ENCODE results near the gene LAMTOR1. TPM values are rescaled to one million over a fixed set of nuclear protein-coding genes. Genes with fewer than 3 reads are reported as not detected.

LAMTOR1 gene
- total and polyA plus RNA-seq, 10 of the 15 experiments (the other 5 are each of a cell fraction or from before 2014, with no cell fraction given) = 58.8 to 141 (median 110) TPM

DNA sequence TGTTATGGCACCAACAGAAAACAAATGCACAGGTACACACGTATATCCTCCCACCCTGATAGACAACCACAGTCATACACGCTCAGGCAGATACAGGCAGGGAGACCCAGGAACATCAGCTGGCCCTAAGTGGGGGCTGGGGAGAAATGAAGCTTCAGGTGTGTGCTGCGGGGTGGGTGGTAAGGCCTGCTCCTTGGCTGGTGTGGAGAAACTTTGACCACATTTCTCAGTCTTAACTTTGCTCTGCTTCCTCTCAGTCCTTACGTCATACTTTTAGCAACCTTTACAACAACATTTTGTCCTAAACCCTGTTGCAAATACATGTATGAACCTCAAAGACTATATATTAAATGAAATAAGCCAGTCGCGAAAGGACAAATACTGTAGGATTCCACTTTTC, 16.1 kb upstream of the LAMTOR1 start:
- 66% methylated on average over 6 of the region's 6 CpGs for whole genome bisulfite sequencing (ENCODE audit: insufficient coverage, insufficient replicate concordance, low lambda C conversion rate, missing lambda C conversion rate)
- SMC1A ChIA-PET (ENCODE audit: uncharacterized antibody, unreplicated experiment) = interaction anchor here (0.9 to 1.4 kb wide), 2 partner anchors 13 to 24 kb away, joined by 3 read pairs; partner anchors contain the start of gene TOMT
- H3K27me3 ChIP-seq (replicated peaks in 1 of 2; ENCODE audit: control insufficient read depth in 2 of 2, insufficient read depth in 2 of 2, low read length in 1 of 2) = no peaks in the 10 kb centered on the region

More for the DNA sequence above, 16.1 kb upstream of the LAMTOR1 start:
- H2AFZ ChIP-seq (ENCODE audit: control insufficient read depth, low read depth, low read length) = peak overlapping the region; percentile 5; the same call in 1 of the 2 replicates
- H3K9me3 ChIP-seq (replicated peaks; ENCODE audit: control insufficient read depth, insufficient read depth, low read length) = no peaks in the 10 kb centered on the region
- DNase-seq (ENCODE audit: low read depth, low spot score) (no peak), ATAC-seq (peak; percentile 27; the same call in 2 of the 3 replicates), FAIRE-seq (no peak)
- no peak overlapping the region for H3K9ac ChIP-seq (ENCODE audit: control insufficient read depth, insufficient read depth, low read length)
- peak; percentile 51; the same call in 1 of the 2 replicates for TF ChIP-seq RUNX3 (IDR thresholded peaks at IDR 0.05; ENCODE audit: low read length)
- TF ChIP-seq, protein P1, sequence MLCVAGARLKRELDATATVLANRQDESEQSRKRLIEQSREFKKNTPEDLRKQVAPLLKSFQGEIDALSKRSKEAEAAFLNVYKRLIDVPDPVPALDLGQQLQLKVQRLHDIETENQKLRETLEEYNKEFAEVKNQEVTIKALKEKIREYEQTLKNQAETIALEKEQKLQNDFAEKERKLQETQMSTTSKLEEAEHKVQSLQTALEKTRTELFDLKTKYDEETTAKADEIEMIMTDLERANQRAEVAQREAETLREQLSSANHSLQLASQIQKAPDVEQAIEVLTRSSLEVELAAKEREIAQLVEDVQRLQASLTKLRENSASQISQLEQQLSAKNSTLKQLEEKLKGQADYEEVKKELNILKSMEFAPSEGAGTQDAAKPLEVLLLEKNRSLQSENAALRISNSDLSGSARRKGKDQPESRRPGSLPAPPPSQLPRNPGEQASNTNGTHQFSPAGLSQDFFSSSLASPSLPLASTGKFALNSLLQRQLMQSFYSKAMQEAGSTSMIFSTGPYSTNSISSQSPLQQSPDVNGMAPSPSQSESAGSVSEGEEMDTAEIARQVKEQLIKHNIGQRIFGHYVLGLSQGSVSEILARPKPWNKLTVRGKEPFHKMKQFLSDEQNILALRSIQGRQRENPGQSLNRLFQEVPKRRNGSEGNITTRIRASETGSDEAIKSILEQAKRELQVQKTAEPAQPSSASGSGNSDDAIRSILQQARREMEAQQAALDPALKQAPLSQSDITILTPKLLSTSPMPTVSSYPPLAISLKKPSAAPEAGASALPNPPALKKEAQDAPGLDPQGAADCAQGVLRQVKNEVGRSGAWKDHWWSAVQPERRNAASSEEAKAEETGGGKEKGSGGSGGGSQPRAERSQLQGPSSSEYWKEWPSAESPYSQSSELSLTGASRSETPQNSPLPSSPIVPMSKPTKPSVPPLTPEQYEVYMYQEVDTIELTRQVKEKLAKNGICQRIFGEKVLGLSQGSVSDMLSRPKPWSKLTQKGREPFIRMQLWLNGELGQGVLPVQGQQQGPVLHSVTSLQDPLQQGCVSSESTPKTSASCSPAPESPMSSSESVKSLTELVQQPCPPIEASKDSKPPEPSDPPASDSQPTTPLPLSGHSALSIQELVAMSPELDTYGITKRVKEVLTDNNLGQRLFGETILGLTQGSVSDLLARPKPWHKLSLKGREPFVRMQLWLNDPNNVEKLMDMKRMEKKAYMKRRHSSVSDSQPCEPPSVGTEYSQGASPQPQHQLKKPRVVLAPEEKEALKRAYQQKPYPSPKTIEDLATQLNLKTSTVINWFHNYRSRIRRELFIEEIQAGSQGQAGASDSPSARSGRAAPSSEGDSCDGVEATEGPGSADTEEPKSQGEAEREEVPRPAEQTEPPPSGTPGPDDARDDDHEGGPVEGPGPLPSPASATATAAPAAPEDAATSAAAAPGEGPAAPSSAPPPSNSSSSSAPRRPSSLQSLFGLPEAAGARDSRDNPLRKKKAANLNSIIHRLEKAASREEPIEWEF (IDR thresholded peaks at IDR 0.05; ENCODE audit: insufficient replicate concordance, low read depth, low read length) = no peak
- ChIA-PET CTCF (interaction anchor here (0.7 to 1.3 kb wide), 2 partner anchors 24 to 25 kb away, joined by 3 read pairs; no protein-coding TSS in a partner anchor), RAD21 (ENCODE audit: unreplicated experiment) (no interaction called here), POLR2A (interaction anchor here (0.6 kb wide), 1 partner anchor 50 kb away, joined by 5 read pairs; no protein-coding TSS in a partner anchor)
- intact Hi-C loops (cut with micrococcal nuclease; ENCODE audit: unreplicated experiment) (no loop called here), in situ Hi-C loops (cut with MboI) (no loop called here)
- H3K79me2 ChIP-seq (ENCODE audit: control insufficient read depth, insufficient read depth, low read length) = no peaks in the 10 kb centered on the region
- no peaks in the 10 kb centered on the region for H3K4me1 ChIP-seq (ENCODE audit: control insufficient read depth, insufficient read depth, low read length)
- no peaks in the 10 kb centered on the region for H3K36me3 ChIP-seq (ENCODE audit: control insufficient read depth in 2 of 2, insufficient read depth in 2 of 2, low read length in 1 of 2)
- H4K20me1 ChIP-seq (ENCODE audit: control insufficient read depth, insufficient read depth) = no peaks in the 10 kb centered on the region
- BruUV-seq (replicated peaks) = no TSS peak
- H3K4me2 ChIP-seq (ENCODE audit: control insufficient read depth, insufficient read depth) = no peak overlapping the region
- no peak overlapping the region for H3K4me3 ChIP-seq
- no peak overlapping the region for H3K27ac ChIP-seq (ENCODE audit: control insufficient read depth, insufficient read depth)
